ENCODE results near the gene CDHR3.

The CDHR3 gene

DNA sequence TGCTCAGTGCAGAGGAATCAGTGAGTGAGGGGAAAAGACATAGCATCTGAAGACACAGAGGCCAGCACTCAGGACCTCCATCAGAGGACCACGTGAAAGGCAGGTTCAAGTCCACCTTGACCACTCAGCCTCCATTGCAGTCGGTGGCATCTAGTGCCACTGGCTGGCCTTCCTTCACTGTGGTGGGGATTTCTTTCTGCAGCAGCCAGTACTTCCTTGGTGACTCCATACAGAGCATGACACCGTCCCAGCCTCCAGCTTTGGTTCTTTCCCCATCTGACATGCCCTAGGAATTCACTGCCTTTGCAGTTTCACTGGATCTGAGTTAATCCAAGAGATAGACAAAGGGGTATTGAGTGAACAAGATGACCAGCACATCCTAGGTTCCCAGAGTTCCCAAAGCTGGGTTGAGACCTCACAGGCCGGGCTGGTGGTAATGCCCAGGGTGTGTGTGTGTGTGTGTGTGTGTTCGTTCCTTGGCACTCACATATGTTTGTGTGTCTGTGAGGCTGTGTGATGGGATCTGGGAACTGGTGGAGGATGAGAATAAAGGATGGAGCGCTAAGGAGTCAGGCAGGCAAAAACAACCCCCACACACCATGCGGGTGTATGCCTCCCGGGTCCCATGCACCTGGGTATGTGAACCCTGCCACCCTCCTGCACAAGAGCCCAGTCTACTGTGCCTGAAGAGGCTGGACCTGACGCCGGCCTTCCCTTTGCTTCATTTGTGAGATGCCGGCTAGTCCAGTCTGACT lies 91.3 kb downstream of the CDHR3 start:
- DNase-seq = no peak

DNA sequence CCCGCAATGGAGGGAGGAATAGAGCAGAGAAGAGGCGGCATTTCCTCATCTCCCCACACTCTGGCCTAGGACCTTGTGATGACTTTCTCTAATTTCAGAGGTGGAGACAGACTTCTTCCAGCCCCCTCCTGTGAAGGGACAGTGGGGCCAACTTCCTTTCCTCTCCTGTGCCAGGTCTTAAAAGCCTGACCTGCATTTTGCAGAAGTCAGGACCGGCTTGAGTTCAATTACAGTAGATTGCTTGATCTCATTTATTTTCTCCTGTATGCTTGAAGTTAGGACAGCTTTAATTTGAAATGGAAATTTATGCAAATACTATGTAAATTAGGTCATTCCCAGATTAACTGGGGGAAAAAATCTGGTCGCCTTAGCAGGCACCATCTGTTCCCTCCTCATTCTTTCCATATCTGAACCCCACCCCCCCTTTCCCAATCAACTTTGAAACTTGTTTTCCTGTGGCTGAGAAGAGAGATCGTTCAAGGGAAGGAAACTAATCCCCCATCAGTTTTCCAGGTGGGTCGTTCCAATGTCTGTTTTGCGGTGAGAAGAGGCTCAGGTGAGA lies 92.0 kb downstream of the CDHR3 start:
- no peak for DNase-seq

DNA sequence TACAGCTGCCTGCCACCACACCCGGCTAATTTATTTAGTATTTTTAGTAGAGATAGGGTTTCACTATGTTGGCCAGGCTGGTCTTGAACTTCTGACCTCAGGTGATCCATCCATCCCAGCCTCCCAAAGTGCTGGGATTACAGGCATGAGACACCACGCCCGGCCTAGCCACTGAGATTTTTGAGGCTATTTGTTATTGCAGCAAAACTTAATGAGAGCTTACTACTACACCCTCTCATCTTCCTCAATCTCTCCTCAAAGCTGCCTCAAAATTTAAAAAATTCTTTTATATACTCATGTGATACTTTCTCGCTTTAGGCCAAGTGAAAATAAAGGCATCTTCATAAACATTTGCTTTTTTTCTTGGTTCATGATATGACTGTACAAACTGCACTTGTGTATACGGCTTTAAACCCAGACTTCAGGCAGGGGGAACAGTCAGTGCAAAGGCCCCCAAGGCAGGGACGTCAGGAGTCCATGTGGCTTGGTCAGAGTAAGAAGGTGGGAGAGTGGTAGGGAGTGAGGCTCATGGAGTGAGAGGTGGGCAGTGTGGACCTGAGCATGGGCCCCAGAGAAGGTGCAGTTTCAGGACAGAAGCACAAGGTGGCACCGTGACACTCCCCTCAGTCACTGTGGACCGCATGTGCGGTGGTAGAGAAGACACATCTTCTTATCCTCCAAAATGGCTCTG lies 93.6 kb downstream of the CDHR3 start:
- DNase-seq = no peak

- DNase-seq = no peak
Observed at GRCh38 chr7:106057204-106057961, 94.3 kb downstream of the CDHR3 start.

- DNase-seq = no peak
Observed at GRCh38 chr7:106057962-106058927, 95.2 kb downstream of the CDHR3 start.

DNA sequence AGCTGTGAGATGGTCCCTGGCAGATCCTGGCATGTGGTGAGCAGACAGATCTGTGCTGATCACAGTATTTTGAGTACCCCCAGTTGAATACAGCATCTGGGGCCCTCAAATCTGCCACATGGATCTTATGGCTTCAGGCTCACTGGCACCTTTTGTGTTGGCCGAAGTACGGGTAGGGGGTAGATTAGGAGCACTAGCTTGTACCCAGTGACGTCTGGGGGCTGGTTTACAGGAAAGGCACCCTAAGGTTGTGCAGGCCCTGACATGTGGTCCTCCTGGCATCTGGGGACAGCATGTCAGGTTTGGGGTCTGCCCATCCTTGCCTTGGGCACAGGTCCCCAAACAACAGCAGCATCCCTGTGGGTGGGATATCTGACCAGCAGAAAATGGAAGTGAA lies 95.9 kb downstream of the CDHR3 start:
- DNase-seq = no peak

DNA sequence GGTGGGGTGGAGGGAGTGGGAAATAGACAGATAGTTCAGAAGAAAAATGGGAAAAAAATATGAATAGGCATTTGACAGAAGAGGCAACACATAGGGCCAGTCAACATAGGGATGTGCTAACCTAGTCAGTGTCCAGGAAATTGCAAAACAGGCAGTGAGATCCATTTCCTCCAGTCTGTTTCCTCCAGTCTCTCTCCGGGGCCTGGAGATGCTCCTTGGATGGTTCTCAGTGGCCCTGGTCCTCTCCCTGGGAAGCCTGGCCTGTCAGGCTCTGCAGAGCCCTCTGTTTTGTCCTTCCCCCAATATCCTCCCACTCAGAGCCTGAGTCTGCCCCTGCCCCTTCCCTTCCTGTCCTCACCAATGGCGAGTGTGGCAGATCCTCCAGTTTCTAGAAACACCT lies 96.5 kb downstream of the CDHR3 start:
- no peak for DNase-seq

- DNase-seq = no peak
Observed at GRCh38 chr7:106060394-106060920, 97.4 kb downstream of the CDHR3 start.

- DNase-seq = no peak
Observed at GRCh38 chr7:106061301-106061979, 98.4 kb downstream of the CDHR3 start.

DNA sequence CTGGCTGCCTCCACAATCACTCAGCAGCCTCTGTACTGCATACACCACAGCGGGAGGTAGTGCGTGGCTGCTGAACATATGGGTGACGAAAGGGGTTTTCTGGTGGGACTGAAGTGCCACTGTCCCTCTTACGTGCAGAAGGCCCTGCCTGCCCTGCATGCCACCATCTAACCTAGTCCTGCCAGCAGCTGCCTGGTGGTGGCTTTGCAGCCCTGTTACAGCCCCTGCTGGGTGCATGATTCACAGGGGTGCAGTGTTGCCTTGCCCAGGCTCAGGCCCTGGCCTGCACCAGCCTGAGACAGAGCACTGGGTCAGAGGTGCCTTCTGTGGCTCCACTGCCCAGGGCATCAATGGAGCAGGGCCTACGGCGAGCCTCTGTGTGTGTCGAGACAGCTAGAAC lies 98.9 kb downstream of the CDHR3 start:
- no peak for DNase-seq

GRCh38 chr7:106062521-106062931 lies 99.5 kb downstream of the CDHR3 start:
- DNase-seq = no peak

- no peak for DNase-seq
Observed at GRCh38 chr7:106063024-106063423, 100.0 kb downstream of the CDHR3 start.

GRCh38 chr7:106063692-106064091 lies 100.6 kb downstream of the CDHR3 start:
- no peak for DNase-seq

DNA sequence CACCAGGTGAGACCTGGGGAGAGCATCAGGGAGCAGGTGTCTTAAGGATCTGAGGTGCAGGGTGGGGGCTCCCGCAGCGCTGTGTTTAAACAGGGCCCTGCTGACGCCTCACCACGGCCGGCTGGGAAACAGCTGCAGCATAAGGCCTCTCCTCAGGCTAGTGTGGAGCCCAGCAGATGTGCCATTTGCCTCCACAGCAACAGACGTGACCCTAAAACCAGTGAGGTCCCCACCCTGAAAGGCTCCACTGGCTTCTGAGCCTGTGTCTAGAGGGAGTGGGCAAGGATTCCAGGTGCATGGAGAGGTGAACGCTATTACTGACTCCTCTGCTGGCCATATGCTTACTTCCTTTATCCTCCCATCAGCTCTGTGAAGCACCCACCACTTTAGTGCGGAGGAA lies 101.3 kb downstream of the CDHR3 start:
- no peak for DNase-seq

DNA sequence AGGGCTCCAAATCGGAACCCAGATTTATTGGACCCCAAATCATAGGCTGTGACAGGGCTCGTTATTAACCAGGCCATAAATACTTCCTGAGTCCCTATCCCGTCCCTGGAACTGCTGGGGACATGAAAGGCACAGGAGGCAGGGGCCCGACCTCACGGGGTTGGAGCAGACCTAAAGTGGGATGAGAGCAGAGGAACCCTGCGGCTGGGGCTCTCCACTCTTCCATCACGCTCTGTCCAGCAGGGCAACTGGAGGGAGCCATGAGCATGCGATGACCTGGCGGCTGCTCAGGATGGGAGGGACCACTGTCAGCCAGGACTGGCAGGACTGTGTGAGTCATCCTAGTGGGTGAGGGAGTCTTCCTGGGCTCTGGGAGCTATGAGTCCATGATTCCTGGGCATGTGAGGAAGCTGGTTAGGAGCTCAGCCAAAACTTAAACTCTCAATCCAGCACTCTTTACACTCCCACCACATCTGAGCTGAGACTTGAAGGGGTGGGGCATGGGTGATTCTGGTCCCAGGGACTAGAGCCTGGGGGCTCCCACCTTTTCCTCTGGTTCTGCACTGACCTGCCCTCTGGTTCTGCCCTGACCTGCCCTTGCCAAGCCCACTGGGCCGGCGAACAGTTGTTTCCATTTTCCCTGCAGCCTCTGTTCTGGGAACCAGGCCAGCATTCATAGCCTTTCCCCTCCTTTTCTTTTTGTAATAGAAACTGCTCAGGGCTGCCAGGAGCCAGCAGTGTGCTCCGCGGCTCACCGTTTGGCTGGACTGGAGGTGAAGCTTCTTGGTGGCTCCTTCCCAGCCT lies 101.9 kb downstream of the CDHR3 start:
- no peak for DNase-seq

GRCh38 chr7:106065575-106066500 lies 102.8 kb downstream of the CDHR3 start:
- DNase-seq = no peak

DNA sequence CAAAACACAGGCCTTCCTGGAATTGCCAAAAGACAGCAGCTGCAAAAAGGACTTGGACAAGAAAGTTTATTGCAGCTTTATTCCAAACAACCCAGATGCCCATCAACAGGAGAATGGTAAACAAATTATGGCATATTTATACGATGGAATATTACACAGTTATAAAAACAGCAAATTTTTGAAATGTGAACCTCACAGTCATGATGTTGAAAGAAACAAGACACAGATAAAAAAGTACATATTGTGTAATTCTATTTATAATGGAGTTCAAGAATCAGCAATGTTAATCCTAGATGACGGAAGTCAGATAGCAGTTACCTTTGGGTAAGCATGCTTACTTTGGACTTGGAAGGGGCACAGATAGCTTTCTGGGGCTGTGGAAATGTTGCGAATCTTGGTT lies 104.6 kb downstream of the CDHR3 start:
- no peak for DNase-seq

DNA sequence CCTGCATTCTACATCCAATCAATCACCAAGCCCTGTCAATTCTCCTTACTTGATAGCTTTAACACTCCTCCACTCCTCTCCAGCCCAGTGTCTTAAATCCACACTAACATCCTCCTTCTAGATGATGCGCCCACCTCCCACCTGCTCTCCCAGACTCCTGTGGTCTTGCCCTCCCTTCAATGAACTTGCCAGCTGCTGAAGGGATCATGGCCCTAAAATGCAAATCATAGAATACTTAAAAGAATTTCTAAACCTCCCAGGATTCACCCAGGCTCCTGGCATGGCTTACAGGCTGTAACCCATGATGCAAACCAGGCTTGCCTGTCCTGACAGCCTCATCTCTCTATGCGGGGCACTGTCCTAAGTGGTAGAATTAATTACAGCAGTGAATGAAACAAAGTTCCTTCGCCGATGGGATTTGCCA lies 105.5 kb downstream of the CDHR3 start:
- DNase-seq = no peak

DNA sequence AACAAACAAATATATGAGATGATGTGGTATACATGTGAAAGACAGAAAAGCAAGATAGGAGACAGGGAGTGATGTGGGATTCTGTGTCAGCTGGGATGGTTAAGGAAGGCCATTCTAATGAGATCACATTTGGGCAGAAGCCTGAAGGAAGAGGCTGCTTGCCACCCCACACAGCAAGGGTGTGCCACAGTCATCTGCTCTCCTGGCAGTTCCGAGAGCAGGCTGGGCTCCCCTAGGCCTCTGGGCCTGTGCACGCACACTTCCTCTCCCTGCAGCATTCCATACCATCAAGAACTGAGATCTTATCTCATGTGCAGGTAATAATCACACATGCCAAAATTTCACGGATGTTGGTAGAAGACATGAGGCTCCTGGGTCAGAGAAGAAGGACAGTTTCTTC lies 105.9 kb downstream of the CDHR3 start:
- no peak for DNase-seq
